GM12878 (cell line): Measurements from ENCODE around the gene GAP43. TPM values are rescaled to one million over a fixed set of nuclear protein-coding genes. Genes with fewer than 3 reads are reported as not detected.

ENCODE experiments used
- ATAC-seq: fragments of 200-7000 bp; cut with Tn5 transposase; 3 replicates; pipeline ENCODE4 v1.9.1; 2020; ENCODE audit warnings: mild to moderate bottlenecking, moderate library complexity
- BruUV-seq: library from RNA; stranded (reverse); fragments of 400-500 nt; replicated peaks from 2 replicates; lab custom pipeline; 2021; lab: Mats Ljungman, UMichigan
- CTCF ChIA-PET: fragments of 300-600 bp; sonication (Branson Sonifier 250); formaldehyde crosslinking; extraction: SDS; loops from one replicate; lab custom pipeline; 2021; ENCODE audit warnings: inconsistent platforms; lab: Yijun Ruan, JAX
- POLR2A ChIA-PET: fragments of 350-600 bp; formaldehyde crosslinking; extraction: SDS; loops from one replicate; lab custom pipeline; 2021; ENCODE audit warnings: inconsistent platforms; lab: Charles Lee
- RAD21 ChIA-PET: fragments of 300-600 bp; sonication (Branson Sonifier 250); formaldehyde crosslinking; loops from one replicate; lab custom pipeline; 2023; ENCODE audit warnings: antibody characterized with exemption; ENCODE audit not compliant: unreplicated experiment; lab: Charles Lee
- SMC1A ChIA-PET: fragments of 300-600 bp; sonication (Branson Sonifier 250); formaldehyde crosslinking; loops from one replicate; lab custom pipeline; 2023; ENCODE audit not compliant: unreplicated experiment, uncharacterized antibody; lab: Charles Lee
- DNase-seq: peaks from one replicate; pipeline ENCODE4 v3.0.0-alpha.2; 2011; ENCODE audit warnings: low read depth, low spot score
- FAIRE-seq: peaks from 3 replicates; lab custom pipeline; 2011; peaks lifted over from hg19 to GRCh38; lab: Jason Lieb, UNC
- H2AFZ ChIP-seq: 2 replicates; pipeline ENCODE4 v1.6.0; 2011; ENCODE audit warnings: low read depth, low read length, control low read depth; ENCODE audit not compliant: control insufficient read depth
- H3K27ac ChIP-seq: 2 replicates; pipeline ENCODE4 v1.5.1; 2011; ENCODE audit warnings: control low read depth; ENCODE audit not compliant: control insufficient read depth, insufficient read depth
- H3K27me3 ChIP-seq, 2 experiments: replicated peaks in 1 of 2; 2 replicates each; pipeline versions ENCODE4 v1.6.0 to v1.6.1; 2011; ENCODE audit warnings: low read length in 1 of 2; ENCODE audit not compliant: control insufficient read depth in 2 of 2, insufficient read depth in 2 of 2
- H3K36me3 ChIP-seq, 2 experiments: 2 replicates each; pipeline ENCODE4 v1.5.1; 2011; ENCODE audit warnings: low read length in 1 of 2; ENCODE audit not compliant: control insufficient read depth in 2 of 2, insufficient read depth in 2 of 2
- H3K4me1 ChIP-seq: 2 replicates; pipeline ENCODE4 v1.6.1; 2011; ENCODE audit warnings: mild to moderate bottlenecking, low read length, moderate library complexity, mixed read lengths; ENCODE audit not compliant: control insufficient read depth, insufficient read depth
- H3K4me2 ChIP-seq: 2 replicates; pipeline ENCODE4 v1.6.0; 2011; ENCODE audit warnings: control low read depth; ENCODE audit not compliant: control insufficient read depth, insufficient read depth
- H3K4me3 ChIP-seq: fragments of 200-600 bp; sonication (generic); 2 replicates; pipeline ENCODE4 v1.5.1; 2016
- H3K79me2 ChIP-seq: 2 replicates; pipeline ENCODE4 v1.6.0; 2011; ENCODE audit warnings: low read length; ENCODE audit not compliant: control insufficient read depth, insufficient read depth
- H3K9ac ChIP-seq: 2 replicates; pipeline ENCODE4 v1.8.0; 2011; ENCODE audit warnings: low read length, control low read depth, mixed read lengths; ENCODE audit not compliant: control insufficient read depth, insufficient read depth
- H3K9me3 ChIP-seq: replicated peaks from 3 replicates; pipeline ENCODE4 v1.5.1; 2011; ENCODE audit warnings: mild to moderate bottlenecking, low read length; ENCODE audit not compliant: control insufficient read depth, insufficient read depth
- H4K20me1 ChIP-seq: 2 replicates; pipeline ENCODE4 v1.6.0; 2011; ENCODE audit not compliant: control insufficient read depth, insufficient read depth
- BHLHE40 ChIP-seq, 2 experiments: fragments of 450-650 bp in 1 of 2; IDR thresholded peaks; 2 replicates each; pipeline ENCODE4 v1.6.1; 2011 to 2017; ENCODE audit warnings: low read depth in 2 of 2, borderline replicate concordance in 1 of 2, improper control_type of control experiment in 1 of 2, low read length in 1 of 2, mild to moderate bottlenecking in 1 of 2
- CBFB ChIP-seq: IDR thresholded peaks from 2 replicates; pipeline ENCODE4 v1.6.1; 2016; ENCODE audit warnings: antibody characterized with exemption, low read depth
- CHD1 ChIP-seq: IDR thresholded peaks from 2 replicates; pipeline ENCODE4 v1.6.1; 2012; ENCODE audit warnings: low read depth, low read length, improper control_type of control experiment
- EED ChIP-seq: sonication (generic); IDR thresholded peaks from 2 replicates; pipeline ENCODE4 v1.6.1; 2016; ENCODE audit warnings: antibody characterized with exemption, low read depth
- ETV6 ChIP-seq, 2 experiments: fragments of 450-650 bp in 1 of 2; IDR thresholded peaks in 1 of 2; conservative IDR thresholded peaks in 1 of 2; 2 replicates each; pipeline ENCODE4 v1.6.1; 2014; ENCODE audit warnings: antibody characterized with exemption in 1 of 2, borderline replicate concordance in 1 of 2, low read depth in 1 of 2, mild to moderate bottlenecking in 1 of 2, moderate library complexity in 1 of 2
- EZH2 ChIP-seq: IDR thresholded peaks from 2 replicates; pipeline ENCODE4 v1.6.1; 2012; ENCODE audit warnings: low read depth, mild to moderate bottlenecking, control low read depth, inconsistent platforms, low read length, borderline replicate concordance; ENCODE audit not compliant: control insufficient read depth
- HCFC1 ChIP-seq: fragments of 150-350 bp; IDR thresholded peaks from 2 replicates; pipeline ENCODE4 v1.6.1; 2014; ENCODE audit warnings: low read length
- HDAC6 ChIP-seq: fragments of 200-600 bp; sonication (generic); IDR thresholded peaks from one replicate; pipeline ENCODE4 v1.8.0; 2017; ENCODE audit warnings: antibody characterized with exemption; ENCODE audit not compliant: unreplicated experiment
- NFYA ChIP-seq: IDR thresholded peaks from 2 replicates; pipeline ENCODE4 v1.6.1; 2011; ENCODE audit warnings: low read depth, mild to moderate bottlenecking, low read length, improper control_type of control experiment, borderline replicate concordance
- PML ChIP-seq: IDR thresholded peaks from 2 replicates; pipeline ENCODE4 v1.6.1; 2012; ENCODE audit warnings: low read length, inconsistent platforms
- POLR2AphosphoS2 ChIP-seq: IDR thresholded peaks from 2 replicates; pipeline ENCODE4 v1.6.1; 2011; ENCODE audit warnings: low read depth, mild to moderate bottlenecking, low read length, improper control_type of control experiment, moderate library complexity
- POLR2AphosphoS5 ChIP-seq: IDR thresholded peaks from 2 replicates; pipeline ENCODE4 v1.6.1; 2011; ENCODE audit warnings: mild to moderate bottlenecking, low read length, inconsistent platforms
- ZZZ3 ChIP-seq: IDR thresholded peaks from 2 replicates; pipeline ENCODE4 v1.6.1; 2011; ENCODE audit warnings: low read depth; ENCODE audit not compliant: control insufficient read depth, insufficient read length
- WGBS: methylation state at CpG from one replicate; pipeline ENCODE4 v1.1.6; 2016; ENCODE audit warnings: low lambda C conversion rate; ENCODE audit not compliant: insufficient replicate concordance, insufficient coverage; ENCODE audit errors: missing lambda C conversion rate; 5-methylcytosine and 5-hydroxymethylcytosine counted together
- in situ Hi-C: fragments of 300-500 bp; cut with MboI; formaldehyde crosslinking; loops from 9 replicates; pipeline ENCODE4 v1.14.3; 2018; ENCODE audit warnings: mixed read lengths
- intact Hi-C: fragments of 100-400 bp; cut with micrococcal nuclease; formaldehyde crosslinking; loops from one replicate; pipeline ENCODE4 v1.14.2; 2022; ENCODE audit not compliant: unreplicated experiment
- polyA plus RNA-seq, 11 experiments: library from polyadenylated mRNA; depleted of rRNA in 4 of 11; unstranded in 6 of 11; stranded (reverse) in 5 of 11; fragments of >200 nt; fragmentation: Nextera tagmentation in 4 of 11; fragmentation: Illumina TruSeq in 1 of 11; extraction: Ambion mirVana in 4 of 11; extraction: Trizol in 1 of 11; gene quantifications; 1 replicate in 1 of 11; 2 replicates in 10 of 11; pipeline versions ENCODE4 v1.2.1 to v1.2.3, GENCODE V29; 2011 to 2016; ENCODE audit warnings: inconsistent platforms in 2 of 11, missing spikeins in 2 of 11, low read depth in 1 of 11
- total RNA-seq, 4 experiments: library from RNA; depleted of rRNA in 3 of 4; stranded (reverse); fragments of >200 nt in 3 of 4; fragmentation: Illumina TruSeq in 1 of 4; extraction: Trizol in 1 of 4; gene quantifications; 2 replicates each; pipeline versions ENCODE4 v1.2.1 to v1.2.3, GENCODE V29; 2013 to 2021
- TF ChIP-seq, protein P1 (sequence below): IDR thresholded peaks from 2 replicates; pipeline ENCODE4 v1.6.1; 2012; ENCODE audit warnings: low read depth, low read length, improper control_type of control experiment

GAP43 gene
- total and polyA plus RNA-seq, 10 of the 15 experiments (the other 5 are each of a cell fraction or from before 2014, with no cell fraction given): 0.06 to 0.16 TPM; not detected in 8

DNA sequence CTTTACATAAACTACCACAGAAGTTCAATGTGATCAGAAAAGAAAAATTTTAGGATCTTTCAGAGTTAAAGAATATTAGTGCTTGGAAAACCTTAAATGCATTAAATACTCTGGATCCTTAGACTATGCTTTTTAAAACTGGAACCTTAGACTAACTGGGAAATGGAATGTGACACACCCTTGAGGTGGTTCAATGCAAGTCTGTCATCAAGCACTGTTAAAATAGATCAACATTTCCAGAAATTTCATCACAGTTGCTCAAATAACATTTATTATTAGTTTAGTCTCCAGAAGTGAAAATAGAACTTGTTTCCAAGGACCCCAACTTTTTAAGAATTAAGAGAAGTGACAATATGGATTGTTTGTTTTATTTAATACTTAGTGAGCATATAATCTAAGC, 71.8 kb downstream of the GAP43 start (continued):
- TF ChIP-seq POLR2AphosphoS2 (no peak), CBFB (no peak), PML (no peak), NFYA (no peak)
- TF ChIP-seq, protein P1, sequence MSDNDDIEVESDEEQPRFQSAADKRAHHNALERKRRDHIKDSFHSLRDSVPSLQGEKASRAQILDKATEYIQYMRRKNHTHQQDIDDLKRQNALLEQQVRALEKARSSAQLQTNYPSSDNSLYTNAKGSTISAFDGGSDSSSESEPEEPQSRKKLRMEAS: no peak

- DNase-seq (no peak), ATAC-seq (no peak)
- H3K4me1 ChIP-seq: no peaks in the 10 kb centered on the region
- H3K27me3 ChIP-seq: no peaks in the 10 kb centered on the region
- no peaks in the 10 kb centered on the region for H4K20me1 ChIP-seq
- no peak overlapping the region for H2AFZ ChIP-seq
- POLR2A ChIA-PET: no interaction called here
- H3K9me3 ChIP-seq: no peaks in the 10 kb centered on the region
- BruUV-seq: no TSS peak
- no peaks in the 10 kb centered on the region for H3K36me3 ChIP-seq
- H3K9ac ChIP-seq: no peak overlapping the region
- RAD21 ChIA-PET: no interaction called here
- no peak overlapping the region for H3K27ac ChIP-seq
- no peak overlapping the region for H3K4me3 ChIP-seq
- no peak overlapping the region for H3K4me2 ChIP-seq
- TF ChIP-seq HDAC6 (no peak), BHLHE40 (IDR thresholded peaks at IDR 0.05; ENCODE audit: borderline replicate concordance in 1 of 2, low read depth in 2 of 2, low read length in 1 of 2) (no peak), CHD1 (no peak), ZZZ3 (no peak), HCFC1 (no peak), POLR2AphosphoS5 (no peak), EZH2 (no peak), EED (no peak), ETV6 (conservative IDR thresholded peaks at IDR 0.05 in 1 of 2, IDR thresholded peaks at IDR 0.05 in 1 of 2; ENCODE audit: borderline replicate concordance in 1 of 2, low read depth in 1 of 2) (no peak)
- TF ChIP-seq, all 136 proteins: peak for 0
- ChIA-PET SMC1A (no interaction called here), CTCF (no interaction called here)
- in situ Hi-C loops: loop anchor here (10.0 kb wide), 2 partner anchors 603 to 873 kb away; no protein-coding TSS in a partner anchor
- WGBS: 70% methylated on average over 7 of the region's 7 CpGs
- H3K79me2 ChIP-seq: no peaks in the 10 kb centered on the region
- FAIRE-seq: no peak
- intact Hi-C loops: no loop called here
Measured at GRCh38 chr3:115697263-115698053, 74.1 kb downstream of the GAP43 start.
